Skeletal muscle tissue (tissue), 4 donors: ENCODE measurements around the gene KCNA4. TPM values are rescaled to one million over a fixed set of nuclear protein-coding genes. Genes with fewer than 3 reads are reported as not detected.
"Not testable (repeated sequence)": the region's sequence is repeated elsewhere in the genome, so short reads cannot be mapped to it uniquely, and the experiment has no call there.

Source experiments
- H3K27ac ChIP-seq: one replicate; pipeline ENCODE4 v1.7.0; 2013; ENCODE audit warnings: mild to moderate bottlenecking, low read depth, low read length, inconsistent platforms
- H3K27me3 ChIP-seq, 3 donors: one replicate each; pipeline ENCODE4 v1.7.0; 2013; ENCODE audit warnings: low read length in 3 of 3; ENCODE audit not compliant: control insufficient read depth in 3 of 3, insufficient read depth in 3 of 3
- H3K36me3 ChIP-seq, 3 donors: one replicate each; pipeline ENCODE4 v1.7.0; 2013; ENCODE audit warnings: low read length in 3 of 3; ENCODE audit not compliant: control insufficient read depth in 3 of 3, insufficient read depth in 3 of 3
- H3K4me1 ChIP-seq, 3 donors: one replicate each; pipeline ENCODE4 v1.7.0; 2013; ENCODE audit warnings: low read length in 3 of 3, mild to moderate bottlenecking in 3 of 3; ENCODE audit not compliant: control insufficient read depth in 3 of 3, insufficient read depth in 3 of 3
- H3K4me3 ChIP-seq, 3 donors: one replicate each; pipeline ENCODE4 v1.7.0; 2013; ENCODE audit warnings: low read length in 3 of 3
- H3K9ac ChIP-seq, 3 donors: one replicate each; pipeline ENCODE4 v1.7.0; 2013; ENCODE audit warnings: low read length in 3 of 3, mild to moderate bottlenecking in 3 of 3, moderate library complexity in 2 of 3, low read depth in 1 of 3
- H3K9me3 ChIP-seq, 3 donors: one replicate each; pipeline ENCODE4 v1.7.0; 2013; ENCODE audit warnings: low read length in 3 of 3; ENCODE audit not compliant: control insufficient read depth in 3 of 3
- total RNA-seq: library from RNA; depleted of rRNA; stranded (reverse); fragments of >200 nt; gene quantifications from one replicate; pipeline ENCODE4 v1.2.3, GENCODE V29; 2014
- donor health status: Osteomylitis.

KCNA4 gene
- total RNA-seq, 1 donor from 2014 or later = under 0.01 TPM

DNA sequence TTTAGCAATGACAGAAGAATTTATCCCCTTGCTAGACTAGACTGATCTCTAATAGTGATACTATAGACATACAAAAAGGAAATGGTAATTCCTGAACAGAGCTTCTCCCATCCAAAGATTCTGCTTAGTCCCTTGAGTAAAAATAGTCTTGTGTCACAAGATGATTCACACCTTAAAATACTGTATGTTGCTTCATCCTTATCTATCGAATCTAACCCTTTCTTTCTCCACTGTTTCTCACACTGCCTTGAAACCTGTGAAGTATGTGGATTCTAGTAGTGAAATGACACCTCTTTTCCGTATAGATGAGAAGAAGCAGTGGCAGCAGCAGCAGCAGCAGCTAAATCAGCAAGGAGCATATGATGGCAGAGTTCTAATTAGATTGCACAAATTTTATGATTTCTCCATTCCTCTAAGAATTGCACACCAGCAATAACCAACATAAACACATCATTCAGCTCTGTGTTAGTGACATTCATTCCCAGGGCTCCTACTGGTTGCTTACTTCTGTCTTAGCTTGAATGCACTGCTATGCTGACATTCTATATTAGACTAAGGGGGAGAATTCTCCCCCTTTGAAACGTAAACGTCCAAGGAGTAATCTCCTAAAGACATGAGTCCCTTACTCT lies 14.6 kb downstream of the KCNA4 start:
- Histone ChIP-seq H3K27me3 (no peaks in the 10 kb centered on the region), H3K36me3 (no peaks in the 10 kb centered on the region), H3K4me1 (peaks cover 0 to 5% (median 0%) of the 10 kb centered on the region in 3 donors), H3K9ac (no peak overlapping the region), H3K27ac (no peak overlapping the region), H3K4me3 (no peak overlapping the region), H3K9me3 (no peaks in the 10 kb centered on the region)

DNA sequence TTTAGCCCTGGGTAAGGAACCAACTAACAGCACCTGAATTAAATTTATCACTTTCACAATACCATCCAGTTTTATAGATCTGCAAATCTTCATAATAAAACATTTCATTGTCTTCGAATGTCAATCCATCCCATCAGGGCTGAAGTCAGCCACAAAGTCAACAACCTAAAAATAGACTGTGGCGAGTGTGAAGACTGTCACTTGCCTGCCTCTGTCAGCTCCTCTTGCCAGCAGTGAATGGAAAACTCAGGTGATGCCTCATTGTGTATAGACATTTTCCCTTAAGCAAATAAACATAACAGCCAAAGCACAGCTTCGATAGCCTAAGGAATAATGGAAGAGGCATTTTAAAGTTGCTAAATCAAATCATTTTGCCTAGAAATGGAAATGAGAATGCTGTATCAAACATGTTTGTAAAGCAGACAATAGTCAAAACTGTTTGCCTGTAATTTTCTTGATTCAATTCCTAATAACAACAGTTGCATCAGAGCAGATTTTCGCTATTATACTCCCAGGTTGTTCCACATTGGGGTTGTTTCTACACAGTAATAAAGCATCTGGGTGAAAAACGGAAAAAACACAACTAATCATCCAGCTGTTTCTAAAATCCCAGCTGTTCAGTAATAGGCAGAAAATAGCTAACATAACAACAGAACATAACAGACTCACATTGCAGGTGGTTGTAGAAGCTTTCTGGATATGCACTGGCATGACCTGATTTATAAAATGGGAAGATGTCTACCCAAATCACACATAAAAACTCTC lies 15.7 kb downstream of the KCNA4 start:
- H3K4me3 ChIP-seq = peak overlapping the region in 1 of 3 donors; percentile 0
- no peaks in the 10 kb centered on the region for H3K27me3 ChIP-seq
- H3K36me3 ChIP-seq = no peaks in the 10 kb centered on the region
- no peak overlapping the region for H3K9ac ChIP-seq
- H3K27ac ChIP-seq = peak overlapping the region; percentile 1
- no peaks in the 10 kb centered on the region for H3K9me3 ChIP-seq
- H3K4me1 ChIP-seq = peaks cover 0 to 5% (median 0%) of the 10 kb centered on the region in 3 donors

DNA sequence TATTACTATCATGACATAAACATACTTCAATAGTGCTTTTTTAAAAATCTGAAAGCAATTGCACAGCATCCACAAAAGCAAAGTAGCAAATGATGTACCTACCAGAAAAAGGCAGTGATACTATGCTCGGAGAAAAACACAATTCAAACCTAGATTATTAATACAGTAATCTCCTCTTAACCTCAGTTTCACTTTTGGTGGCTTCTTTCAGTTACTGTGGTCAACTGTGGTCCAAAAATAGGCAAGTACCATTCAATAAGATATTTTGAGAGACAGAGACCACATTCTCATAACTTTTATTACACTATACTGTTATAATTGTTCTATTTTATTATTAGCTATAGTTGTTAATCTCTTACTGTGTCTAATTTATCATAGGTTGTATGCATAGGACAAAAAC lies 20.8 kb downstream of the KCNA4 start:
- Histone ChIP-seq H3K9ac (no peak overlapping the region), H3K4me3 (no peak overlapping the region), H3K27ac (no peak overlapping the region), H3K27me3 (no peaks in the 10 kb centered on the region), H3K9me3 (peaks cover 0 to 2% (median 0%) of the 10 kb centered on the region in 3 donors), H3K4me1 (peaks cover 0 to 2% (median 0%) of the 10 kb centered on the region in 3 donors), H3K36me3 (no peaks in the 10 kb centered on the region)

DNA sequence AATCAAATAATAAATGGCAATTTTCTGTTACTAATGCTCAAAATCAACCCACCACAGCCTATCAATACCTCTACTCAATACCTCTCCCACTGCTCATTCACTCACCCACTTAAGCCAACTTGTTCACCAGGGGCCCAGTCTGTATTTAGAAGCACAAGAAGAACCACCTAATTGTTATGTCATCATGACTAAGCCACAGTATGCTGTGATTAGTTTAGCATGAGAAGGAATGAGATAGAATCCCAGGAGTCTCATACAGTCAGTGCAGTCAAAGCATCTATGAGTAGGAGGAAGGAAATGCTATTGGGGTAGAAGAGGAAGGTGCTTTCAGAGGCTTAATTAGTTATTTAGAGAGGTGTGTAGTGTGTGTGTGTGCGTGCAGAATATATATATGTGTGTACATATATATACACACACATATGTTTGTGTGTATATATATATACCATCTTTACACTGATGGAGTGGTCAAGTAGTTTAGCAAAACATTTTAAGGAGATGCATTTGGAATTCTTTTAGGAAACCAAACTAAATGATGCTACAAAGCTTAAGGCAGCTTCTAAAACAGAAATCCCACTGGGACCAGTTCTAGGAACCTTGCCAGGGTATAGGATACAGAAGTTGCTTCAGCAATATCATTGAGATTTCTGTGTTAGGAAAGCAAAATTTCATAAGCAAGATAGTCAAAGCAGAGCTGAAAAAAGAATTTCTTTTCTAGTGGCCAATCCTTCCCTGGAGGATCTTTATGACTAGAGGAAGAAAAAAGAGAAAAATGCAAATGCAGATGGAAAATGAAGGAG lies 27.5 kb downstream of the KCNA4 start:
- Histone ChIP-seq H3K27me3 (no peaks in the 10 kb centered on the region), H3K27ac (no peak overlapping the region), H3K4me3 (no peak overlapping the region)

DNA sequence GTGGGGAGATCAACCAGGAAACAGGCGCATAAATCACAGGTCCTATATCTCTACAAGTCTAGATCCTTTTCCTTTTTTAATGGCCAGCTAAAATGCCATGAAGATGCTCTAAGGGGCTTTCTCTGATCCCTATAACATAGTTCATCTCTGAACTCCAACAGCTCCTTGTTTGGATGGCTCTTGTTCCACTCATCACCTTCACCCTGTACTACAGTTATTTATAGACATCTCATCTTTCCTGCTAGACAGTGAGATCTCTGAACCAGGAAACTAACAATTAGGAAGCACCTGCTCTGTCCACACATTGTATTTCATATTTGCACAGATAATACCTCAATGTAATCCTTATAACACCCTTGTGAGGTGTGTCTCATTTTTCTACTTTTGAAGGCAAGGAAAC lies 31.6 kb downstream of the KCNA4 start:
- H3K36me3 ChIP-seq = no peaks in the 10 kb centered on the region
- no peaks in the 10 kb centered on the region for H3K27me3 ChIP-seq
- no peak overlapping the region for H3K4me3 ChIP-seq
- peaks cover 4 to 12% (median 6%) of the 10 kb centered on the region in 3 donors for H3K4me1 ChIP-seq
- H3K9me3 ChIP-seq = no peaks in the 10 kb centered on the region
- peak overlapping the region; percentile 50 for H3K27ac ChIP-seq
- H3K9ac ChIP-seq = no peak overlapping the region

More for the DNA sequence above, 27.5 kb downstream of the KCNA4 start:
- peaks cover 0 to 2% (median 0%) of the 10 kb centered on the region in 3 donors for H3K9me3 ChIP-seq
- no peak overlapping the region for H3K9ac ChIP-seq
- H3K4me1 ChIP-seq = peaks cover 4 to 7% (median 6%) of the 10 kb centered on the region in 3 donors
- no peaks in the 10 kb centered on the region for H3K36me3 ChIP-seq

DNA sequence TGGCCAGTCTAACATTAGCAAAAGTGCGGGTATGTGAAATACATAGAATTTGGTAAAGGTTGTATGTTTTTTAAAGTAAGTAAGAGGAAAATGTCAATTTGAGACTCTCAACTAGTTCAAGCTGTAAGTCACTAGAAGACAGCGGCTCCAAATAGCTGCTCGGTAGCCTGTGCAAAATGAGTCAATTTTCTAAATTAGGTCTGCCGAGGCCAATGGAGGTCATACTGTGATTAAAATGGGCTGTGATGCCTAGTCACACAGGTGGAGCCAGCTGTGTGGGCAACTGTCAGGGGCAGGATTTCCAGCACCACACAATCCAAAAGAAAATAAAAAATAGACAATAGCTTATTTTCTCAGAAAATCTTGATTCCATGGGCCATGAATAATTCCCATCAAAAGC lies 32.3 kb downstream of the KCNA4 start:
- no peaks in the 10 kb centered on the region for H3K36me3 ChIP-seq
- H3K4me3 ChIP-seq = no peak overlapping the region
- H3K27me3 ChIP-seq = no peaks in the 10 kb centered on the region
- H3K9me3 ChIP-seq = no peaks in the 10 kb centered on the region
- H3K4me1 ChIP-seq = peaks cover 4 to 12% (median 6%) of the 10 kb centered on the region in 3 donors
- H3K27ac ChIP-seq = peak overlapping the region; percentile 50
- H3K9ac ChIP-seq = no peak overlapping the region

DNA sequence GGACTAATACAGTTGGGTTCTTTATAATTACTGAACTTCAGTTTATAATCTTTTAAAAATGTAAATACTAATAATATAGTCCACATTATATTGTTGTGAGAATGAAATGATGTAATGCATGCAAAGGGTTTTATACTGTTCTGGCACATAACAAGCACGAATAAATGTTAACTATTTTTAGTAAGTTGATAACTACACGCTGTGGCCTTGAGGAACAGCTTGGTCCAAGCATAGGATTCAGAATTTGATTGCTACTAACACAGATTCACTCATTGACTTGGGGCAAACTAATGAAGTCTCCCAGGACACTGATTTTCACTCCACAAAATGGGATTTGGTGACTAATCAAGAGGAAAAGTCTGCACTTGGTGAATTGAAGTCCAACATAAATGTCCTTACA lies 38.3 kb downstream of the KCNA4 start:
- Histone ChIP-seq H3K4me1 (peaks cover 0 to 2% (median 0%) of the 10 kb centered on the region in 3 donors), H3K9ac (no peak overlapping the region), H3K27ac (no peak overlapping the region), H3K36me3 (no peaks in the 10 kb centered on the region), H3K9me3 (no peaks in the 10 kb centered on the region), H3K4me3 (no peak overlapping the region), H3K27me3 (no peaks in the 10 kb centered on the region)

DNA sequence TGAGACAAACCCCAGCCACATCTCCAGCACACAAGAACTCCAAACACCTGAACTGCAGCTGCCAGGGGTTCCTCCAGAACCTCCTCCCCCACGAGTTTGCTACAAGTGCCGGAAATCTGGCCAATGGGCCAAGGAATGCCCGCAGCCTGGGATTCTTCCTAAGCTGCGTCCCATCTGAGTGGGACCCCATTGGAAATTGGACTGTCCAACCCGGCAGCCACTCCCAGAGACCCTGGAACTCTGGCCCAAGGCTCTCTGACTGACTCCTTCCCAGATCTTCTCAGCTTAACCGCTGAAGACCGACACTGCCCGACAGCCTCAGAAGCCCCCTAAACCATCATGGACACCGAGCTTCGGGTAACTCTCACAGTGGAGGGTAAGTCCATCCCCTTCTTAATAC lies 41.2 kb downstream of the KCNA4 start:
- not testable (repeated sequence) for H3K4me1 ChIP-seq, H3K4me3 ChIP-seq, H3K36me3 ChIP-seq, H3K9ac ChIP-seq, H3K27ac ChIP-seq, H3K27me3 ChIP-seq, H3K9me3 ChIP-seq

DNA sequence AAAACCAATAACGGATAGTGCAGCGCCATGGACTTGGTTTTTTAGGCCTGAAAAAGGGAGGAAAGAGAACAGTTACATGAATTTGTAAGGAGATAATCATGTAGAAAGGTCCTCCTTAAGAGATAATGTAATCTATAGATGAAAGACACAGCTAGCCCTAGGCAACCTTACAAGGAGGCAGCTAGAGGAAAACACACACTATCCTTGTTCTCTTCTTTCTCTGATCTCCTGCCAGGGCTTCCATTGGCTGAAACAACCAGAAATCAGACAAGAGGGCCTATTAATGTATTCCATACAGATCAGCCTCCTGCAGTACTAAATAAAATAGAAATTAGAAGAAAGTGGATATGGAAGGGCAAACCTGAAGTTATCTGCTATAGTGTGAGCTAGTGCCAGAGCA lies 53.0 kb downstream of the KCNA4 start:
- H3K9ac ChIP-seq = no peak overlapping the region
- no peak overlapping the region for H3K4me3 ChIP-seq
- H3K27me3 ChIP-seq = no peaks in the 10 kb centered on the region
- H3K27ac ChIP-seq = no peak overlapping the region
- no peaks in the 10 kb centered on the region for H3K9me3 ChIP-seq
- no peaks in the 10 kb centered on the region for H3K36me3 ChIP-seq
- H3K4me1 ChIP-seq = no peaks in the 10 kb centered on the region

DNA sequence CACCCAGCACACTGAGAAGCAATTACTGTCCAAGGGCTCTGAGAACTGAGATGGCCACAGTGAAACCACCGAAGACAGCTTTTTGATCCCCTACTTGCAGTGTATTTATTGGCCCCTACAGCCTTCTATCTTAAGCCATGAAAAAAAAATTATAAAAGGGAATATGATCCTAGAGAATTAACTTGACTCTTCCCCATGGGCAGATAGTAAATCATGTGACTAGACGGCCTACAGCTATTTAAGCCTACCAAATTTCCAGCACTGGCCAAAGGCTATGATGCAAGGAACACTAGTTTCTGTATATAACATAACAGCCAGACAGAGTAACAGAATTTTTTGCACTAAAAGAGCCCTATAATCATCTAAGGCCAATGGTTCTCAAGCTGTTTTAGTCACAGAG lies 53.8 kb downstream of the KCNA4 start:
- H3K4me3 ChIP-seq = no peak overlapping the region
- no peak overlapping the region for H3K9ac ChIP-seq
- H3K27ac ChIP-seq = no peak overlapping the region
- H3K27me3 ChIP-seq = no peaks in the 10 kb centered on the region
- H3K4me1 ChIP-seq = no peaks in the 10 kb centered on the region
- H3K36me3 ChIP-seq = no peaks in the 10 kb centered on the region
- no peaks in the 10 kb centered on the region for H3K9me3 ChIP-seq
